Measurements from ENCODE around the gene SERPIND1.

Gene SERPIND1

DNA sequence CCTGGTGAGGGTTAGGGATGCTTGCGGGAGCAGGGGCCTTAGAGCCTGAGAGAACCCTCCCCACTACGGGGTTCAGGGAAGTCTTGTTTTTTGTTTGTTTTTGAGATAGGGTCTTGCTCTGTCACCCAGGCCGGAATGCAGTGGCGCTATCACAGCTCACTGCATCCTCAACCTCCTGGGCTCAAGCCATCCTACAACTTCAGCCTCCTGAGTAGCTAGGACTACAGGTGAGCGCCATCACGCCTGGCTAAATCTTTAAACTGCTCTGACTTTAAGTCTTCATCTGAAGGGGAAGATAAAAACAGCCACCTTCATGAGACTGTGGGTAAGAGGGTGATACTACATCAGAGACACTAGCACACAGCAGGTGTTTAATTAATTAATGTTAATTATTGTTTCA lies 28.5 kb downstream of the SERPIND1 start:
- no peak for TF ChIP-seq GATA1 (IDR thresholded peaks at IDR 0.05; ENCODE audit: low read depth, low read length)
- TF ChIP-seq POLR2A (IDR thresholded peaks at IDR 0.05; ENCODE audit: low read length), result no peak
- DNase-seq, result no peak

DNA sequence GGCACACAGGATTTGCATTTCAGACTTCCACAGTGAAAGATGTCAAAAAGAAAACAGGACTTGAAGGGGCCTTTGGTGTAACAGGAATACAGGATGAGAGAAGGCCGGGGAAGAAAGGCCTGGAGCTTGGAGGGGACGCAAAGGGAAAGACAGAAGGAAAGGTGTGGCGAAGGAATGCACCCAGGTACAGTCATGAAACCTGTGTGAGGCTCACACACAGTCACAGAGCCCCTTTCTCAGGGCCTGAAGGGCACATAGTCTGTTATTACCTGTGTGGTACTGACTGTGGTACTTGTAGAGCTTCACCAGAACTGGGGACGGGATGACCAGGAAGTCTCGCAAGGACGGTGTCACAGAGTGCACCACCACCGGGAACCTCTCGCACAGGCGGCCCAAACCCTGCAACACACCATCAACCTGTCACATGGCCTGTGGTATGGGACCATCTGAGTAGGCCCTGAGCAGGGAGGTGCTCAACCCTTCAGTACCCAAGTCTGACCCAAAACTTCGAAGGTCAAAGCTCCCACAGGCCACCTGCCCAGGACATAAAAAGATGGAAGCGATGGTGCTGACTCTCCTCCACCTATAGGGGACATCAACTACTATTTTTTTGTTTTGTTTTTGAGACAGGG lies 29.1 kb downstream of the SERPIND1 start:
- DNase-seq, result no peak
- TF ChIP-seq GATA1 (IDR thresholded peaks at IDR 0.05; ENCODE audit: low read depth, low read length) (no peak), POLR2A (IDR thresholded peaks at IDR 0.05; ENCODE audit: low read length) (no peak)

DNA sequence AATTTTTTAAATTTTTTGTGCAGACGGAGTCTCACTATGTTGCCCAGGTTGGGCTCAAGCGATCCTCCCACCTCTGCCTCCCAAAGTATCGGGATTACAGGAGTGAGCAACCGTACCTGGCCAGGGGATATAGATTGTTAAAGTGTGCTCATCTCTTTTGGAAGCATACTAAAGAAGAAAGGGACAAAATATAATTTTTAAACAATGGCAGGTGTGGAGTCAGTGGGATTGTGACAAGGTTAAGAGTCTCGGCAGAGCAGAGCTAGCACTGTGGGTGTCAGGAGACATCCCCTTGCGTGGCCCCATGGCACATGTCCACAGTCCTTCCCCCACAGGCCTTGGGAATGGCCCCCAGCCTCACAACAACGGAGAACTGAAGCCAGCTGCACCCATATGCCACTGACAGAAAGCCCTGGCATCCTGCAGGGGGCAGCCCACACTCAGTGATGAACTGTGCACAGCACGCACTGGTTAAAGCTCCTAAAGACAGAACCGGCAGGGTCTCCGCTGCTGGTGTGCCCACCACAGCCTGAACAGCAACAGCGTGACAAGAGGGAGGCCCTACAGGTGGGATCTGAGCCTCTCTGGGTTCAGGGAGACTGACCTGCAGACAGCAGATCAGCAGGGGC lies 29.9 kb downstream of the SERPIND1 start:
- no peak for TF ChIP-seq POLR2A (IDR thresholded peaks at IDR 0.05; ENCODE audit: low read length)
- TF ChIP-seq GATA1 (IDR thresholded peaks at IDR 0.05; ENCODE audit: low read depth, low read length), result no peak
- peak; percentile 37 to 65 for DNase-seq

DNA sequence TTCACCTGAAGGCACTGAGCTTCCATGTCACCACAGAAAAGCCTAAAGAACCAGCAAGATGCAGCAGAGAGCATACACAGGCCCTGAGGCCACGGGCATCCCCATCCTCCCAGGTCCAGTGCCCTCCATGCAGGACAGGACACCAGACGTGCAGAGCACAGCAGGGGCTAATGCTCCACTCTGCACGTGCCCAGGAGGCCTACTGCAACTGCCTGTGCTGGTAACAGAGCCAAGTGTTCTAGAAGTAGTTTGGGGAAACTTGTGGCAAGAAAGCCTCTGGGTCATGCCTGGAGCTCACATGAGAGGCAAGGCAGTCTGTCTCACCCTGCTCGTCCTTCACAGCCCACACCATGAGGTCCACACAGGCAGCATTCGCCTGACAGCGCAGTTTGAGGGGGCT lies 30.7 kb downstream of the SERPIND1 start:
- no peak for DNase-seq
- TF ChIP-seq POLR2A (IDR thresholded peaks at IDR 0.05; ENCODE audit: low read length) (no peak), GATA1 (IDR thresholded peaks at IDR 0.05; ENCODE audit: low read depth, low read length) (no peak)

DNA sequence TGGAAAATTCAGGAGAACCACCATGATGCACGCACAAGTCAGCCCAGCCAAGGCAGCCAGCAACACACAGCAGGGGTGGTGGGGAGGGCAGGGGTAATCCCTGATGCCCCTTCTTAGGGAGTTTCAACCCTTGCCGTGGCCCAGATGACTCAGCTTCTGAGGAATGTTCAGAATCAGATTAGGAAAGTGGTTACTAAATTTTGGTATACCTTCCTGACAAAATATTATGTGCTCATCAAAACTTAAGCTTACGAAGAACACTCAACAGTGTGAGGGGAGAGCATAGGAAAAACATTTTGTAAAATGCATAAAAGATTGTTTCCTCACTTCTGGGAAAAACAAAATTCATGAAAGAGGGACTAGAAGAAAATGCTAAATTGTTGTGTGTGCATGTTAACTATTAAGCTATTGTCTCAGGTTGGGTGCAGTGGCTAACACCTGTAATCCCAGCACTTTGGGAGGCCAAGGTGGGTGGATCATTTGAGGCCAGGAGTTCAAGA lies 32.1 kb downstream of the SERPIND1 start:
- TF ChIP-seq GATA1 (IDR thresholded peaks at IDR 0.05; ENCODE audit: low read depth, low read length) (no peak), POLR2A (IDR thresholded peaks at IDR 0.05; ENCODE audit: low read length) (no peak)
- peak in 1 of 2 experiments; percentile 25 for DNase-seq

DNA sequence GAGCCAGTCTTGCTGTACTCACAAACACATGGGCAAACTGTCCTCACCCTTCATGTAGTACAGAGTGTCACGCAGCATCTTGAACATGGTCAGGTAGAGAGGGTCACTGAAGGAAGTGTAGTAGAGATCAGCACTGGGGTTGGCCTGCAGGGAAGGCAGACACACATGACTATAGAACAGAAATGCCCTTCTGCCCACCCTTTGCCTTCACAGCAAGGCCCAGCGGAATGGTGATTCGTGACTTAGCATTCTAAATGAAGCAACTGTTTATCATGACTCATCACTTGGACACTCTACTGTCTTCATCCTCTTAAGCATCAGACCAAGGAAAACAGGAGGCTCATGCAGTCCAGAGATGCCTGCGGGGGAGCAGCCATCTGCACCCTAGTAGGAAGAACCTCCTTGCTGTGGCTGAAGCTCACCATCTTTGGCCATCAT lies 33.4 kb downstream of the SERPIND1 start:
- TF ChIP-seq GATA1 (IDR thresholded peaks at IDR 0.05; ENCODE audit: low read depth, low read length) (no peak), POLR2A (IDR thresholded peaks at IDR 0.05; ENCODE audit: low read length) (no peak)
- DNase-seq, result peak; percentile 35 to 60

DNA sequence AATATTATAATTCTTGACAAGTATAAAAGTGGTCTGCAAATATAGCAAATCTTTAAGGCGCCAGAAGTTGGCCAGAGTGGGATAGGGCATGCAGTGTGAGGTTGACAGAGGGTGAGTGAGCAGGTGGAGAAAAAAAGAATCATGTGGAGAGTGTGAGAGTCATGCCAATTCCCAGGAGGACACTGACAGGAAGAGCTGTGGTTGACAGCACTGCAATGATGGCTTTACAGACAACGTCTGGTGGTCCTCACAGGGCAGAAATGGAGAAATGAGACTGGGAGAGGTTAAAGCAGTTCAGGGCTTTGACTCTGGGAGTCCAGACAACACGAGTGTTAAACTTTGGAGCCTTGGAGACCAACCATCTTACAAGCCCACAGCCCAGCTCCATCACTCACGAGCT lies 34.9 kb downstream of the SERPIND1 start:
- no peak for DNase-seq
- no peak for TF ChIP-seq GATA1 (IDR thresholded peaks at IDR 0.05; ENCODE audit: low read depth, low read length)
- no peak for TF ChIP-seq POLR2A (IDR thresholded peaks at IDR 0.05; ENCODE audit: low read length)

DNA sequence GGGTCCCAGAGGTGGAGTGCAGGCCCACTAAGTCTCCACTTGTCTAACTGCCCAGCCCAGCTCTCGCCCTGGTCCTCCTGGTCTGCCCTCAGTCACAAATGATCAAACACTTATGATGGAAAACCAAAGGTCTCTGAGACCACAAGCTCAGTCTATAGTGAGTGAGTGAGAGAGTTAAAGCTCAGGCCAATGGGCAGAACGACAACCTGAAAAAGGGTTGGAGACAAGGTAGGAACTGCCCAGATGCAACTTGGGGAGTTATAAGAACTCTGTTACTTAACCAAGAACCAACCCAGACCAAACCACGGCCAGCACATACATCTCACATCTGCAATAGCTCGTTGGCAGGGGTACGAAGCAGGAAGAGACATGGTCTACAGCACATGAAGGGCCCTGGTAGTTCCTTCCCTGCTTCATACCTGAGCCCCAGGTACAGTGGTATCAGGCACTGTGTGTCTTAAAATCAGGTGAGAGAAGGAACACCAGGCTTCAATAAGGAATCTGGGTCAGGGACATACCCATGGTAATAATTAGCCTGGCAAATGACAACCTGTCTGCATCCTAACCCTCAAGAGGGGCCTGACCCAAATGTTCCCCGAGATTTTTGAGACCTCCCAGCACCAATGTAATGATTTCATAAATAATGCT lies 35.7 kb downstream of the SERPIND1 start:
- no peak for TF ChIP-seq GATA1 (IDR thresholded peaks at IDR 0.05; ENCODE audit: low read depth, low read length)
- DNase-seq, result no peak

DNA sequence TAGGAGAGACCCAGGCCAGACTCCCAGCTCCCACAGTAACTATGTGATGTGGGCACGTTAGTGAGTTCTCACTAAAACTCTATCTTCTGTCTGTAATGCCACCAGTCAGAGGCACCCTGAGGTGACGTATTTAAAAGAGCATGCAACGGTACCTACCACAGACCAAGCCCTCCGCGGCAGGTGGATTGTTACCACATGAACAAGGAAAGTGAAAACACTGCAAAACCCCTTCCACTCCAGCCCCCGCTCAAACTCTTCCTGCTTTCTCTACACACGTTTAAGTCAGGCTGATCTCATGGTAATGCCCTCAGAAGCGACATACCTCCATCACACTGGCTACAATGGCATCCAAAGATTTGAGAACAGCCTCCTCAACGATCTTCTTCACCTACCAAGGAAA lies 36.7 kb downstream of the SERPIND1 start:
- DNase-seq, result no peak

DNA sequence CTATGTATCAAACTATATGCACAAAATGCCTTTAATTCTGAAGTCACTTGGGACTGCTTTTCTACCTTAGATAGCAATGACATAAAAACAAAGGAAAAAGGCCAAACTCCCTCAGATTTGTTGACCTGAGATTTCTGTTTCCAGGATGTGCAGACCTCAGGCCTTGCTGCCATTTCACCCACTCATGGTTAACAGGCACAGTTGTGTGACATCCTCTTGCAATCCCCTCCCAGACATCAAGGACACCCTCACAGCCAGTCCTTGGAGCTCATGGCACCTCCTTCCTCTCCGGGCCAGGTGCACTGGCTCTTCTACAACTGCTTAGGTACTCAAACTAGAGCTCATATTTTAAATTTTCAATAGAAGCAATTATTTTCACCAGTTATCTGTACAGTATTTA lies 37.3 kb downstream of the SERPIND1 start:
- TF ChIP-seq GATA1 (IDR thresholded peaks at IDR 0.05; ENCODE audit: low read depth, low read length) (no peak), POLR2A (IDR thresholded peaks at IDR 0.05; ENCODE audit: low read length) (no peak)
- DNase-seq, result no peak

More for the DNA sequence above, 36.7 kb downstream of the SERPIND1 start:
- TF ChIP-seq POLR2A (IDR thresholded peaks at IDR 0.05; ENCODE audit: low read length), result no peak
- no peak for TF ChIP-seq GATA1 (IDR thresholded peaks at IDR 0.05; ENCODE audit: low read depth, low read length)

DNA sequence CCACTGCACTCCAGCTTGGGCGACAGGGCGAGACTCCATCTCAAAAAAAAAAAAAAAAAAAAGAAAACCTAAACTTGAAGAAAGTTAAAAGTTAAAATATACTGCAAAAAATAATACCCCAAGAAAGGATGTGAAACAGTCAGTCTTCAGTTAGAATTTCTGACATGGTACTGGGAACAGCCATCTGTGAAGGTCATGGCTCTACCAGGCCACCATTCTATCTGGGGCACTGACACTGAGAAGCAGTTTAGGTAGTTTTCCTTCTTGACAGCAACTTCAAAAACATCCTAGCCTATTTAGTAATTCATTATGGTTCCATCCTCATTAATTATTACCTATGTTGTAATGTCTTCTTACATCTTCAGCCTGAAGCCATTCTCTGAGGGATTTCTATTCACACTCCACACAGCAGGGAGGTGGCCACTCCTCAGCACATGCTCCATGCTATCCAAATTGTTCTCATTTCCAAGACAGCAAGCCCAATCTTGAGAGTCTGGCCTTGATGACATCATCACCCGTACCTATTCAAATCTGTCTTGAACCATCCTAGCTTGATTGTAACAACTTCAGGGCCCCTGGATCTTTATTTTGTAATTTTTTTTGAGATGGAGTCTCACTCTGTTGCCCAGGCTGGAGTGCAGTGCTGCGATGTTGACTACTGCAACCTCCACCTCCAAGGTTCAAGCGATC lies 38.2 kb downstream of the SERPIND1 start:
- no peak for DNase-seq
- TF ChIP-seq GATA1 (IDR thresholded peaks at IDR 0.05; ENCODE audit: low read depth, low read length), result no peak
- TF ChIP-seq POLR2A (IDR thresholded peaks at IDR 0.05; ENCODE audit: low read length), result no peak

DNA sequence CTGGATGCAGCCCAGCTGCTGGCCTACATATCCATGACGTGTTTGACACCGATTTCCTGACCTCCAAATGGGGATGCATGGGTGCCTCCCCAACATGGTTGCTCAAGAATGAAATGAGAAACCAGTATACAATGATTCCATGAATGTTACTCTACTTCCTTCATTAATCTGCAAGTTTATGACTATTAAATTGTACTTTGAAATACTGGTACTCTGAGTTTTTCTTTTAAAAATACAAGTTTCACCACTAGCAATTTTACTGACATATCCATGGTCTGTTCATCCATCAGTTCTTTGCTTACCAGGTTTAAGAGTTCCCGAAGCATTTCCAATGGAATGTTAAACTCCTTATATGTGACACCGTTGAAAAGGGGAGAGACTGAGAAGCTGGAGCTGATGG lies 39.1 kb downstream of the SERPIND1 start:
- no peak for DNase-seq
- TF ChIP-seq POLR2A (IDR thresholded peaks at IDR 0.05; ENCODE audit: low read length), result no peak
- TF ChIP-seq GATA1 (IDR thresholded peaks at IDR 0.05; ENCODE audit: low read depth, low read length), result no peak

DNA sequence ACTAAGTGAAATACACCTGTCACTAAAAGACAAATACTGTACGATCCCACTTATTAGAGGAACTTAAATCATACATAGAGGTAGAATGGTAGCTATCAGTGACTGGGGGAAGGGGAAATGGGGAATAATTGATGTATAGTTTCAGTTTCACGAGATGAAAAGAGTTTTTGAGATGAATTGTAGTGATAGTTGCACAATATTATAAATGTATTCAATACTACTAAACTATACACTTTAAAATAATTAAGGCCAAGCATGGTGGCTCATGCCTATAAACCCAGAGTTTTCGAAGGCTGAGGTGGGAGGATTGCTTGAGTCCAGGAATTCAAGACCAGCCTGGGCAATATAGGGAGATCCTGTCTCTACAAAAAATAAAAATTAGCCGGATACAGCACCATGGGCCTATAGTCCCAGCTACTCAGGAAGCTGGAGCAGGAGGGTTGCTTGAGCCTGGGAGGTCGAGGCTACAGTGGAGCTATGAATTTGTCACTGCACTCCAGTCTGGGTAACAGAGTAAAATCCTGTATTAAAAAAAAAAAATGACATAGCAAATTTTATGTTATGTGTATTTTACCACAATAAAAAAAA lies 40.4 kb downstream of the SERPIND1 start:
- no peak for DNase-seq
- TF ChIP-seq POLR2A (IDR thresholded peaks at IDR 0.05; ENCODE audit: low read length) (no peak), GATA1 (IDR thresholded peaks at IDR 0.05; ENCODE audit: low read depth, low read length) (no peak)
